Activated T-helper 9 cell treated with anti-CD3 and anti-CD28 coated beads, Interleukin-2, amount 50 U/mL, for 16 hours (primary cell): ENCODE data around the gene SH3RF2.
"Not testable (repeated sequence)": the region's sequence is repeated elsewhere in the genome, so short reads cannot be mapped to it uniquely, and the experiment has no call there.

Source experiments
- DNase-seq: peaks from one replicate; pipeline ENCODE4 v3.0.0-alpha.2; 2020; ENCODE audit warnings: low read depth

SH3RF2 gene

GRCh38 chr5:145951071-145951470 lies 14.7 kb downstream of the SH3RF2 start:
- no peak for DNase-seq

DNA sequence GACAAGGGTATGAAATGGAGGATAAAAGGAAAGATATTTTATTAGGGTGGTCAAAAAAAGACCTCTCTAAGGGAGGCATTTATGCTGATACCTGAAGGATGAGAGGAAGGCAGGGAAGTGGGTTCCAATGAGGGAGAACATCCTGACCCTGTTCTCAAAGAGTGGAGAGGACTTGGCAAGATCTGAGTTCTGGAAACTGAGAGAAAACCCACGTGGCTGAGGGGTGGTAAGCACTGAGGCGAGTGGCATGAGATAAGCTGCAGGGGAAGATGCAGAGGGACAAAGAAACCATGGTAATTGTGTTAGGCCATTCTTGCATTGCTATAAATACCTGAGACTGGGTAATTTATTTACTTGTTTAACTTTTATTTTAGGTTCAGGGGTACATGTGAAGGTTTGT lies 16.8 kb downstream of the SH3RF2 start:
- no peak for DNase-seq

DNA sequence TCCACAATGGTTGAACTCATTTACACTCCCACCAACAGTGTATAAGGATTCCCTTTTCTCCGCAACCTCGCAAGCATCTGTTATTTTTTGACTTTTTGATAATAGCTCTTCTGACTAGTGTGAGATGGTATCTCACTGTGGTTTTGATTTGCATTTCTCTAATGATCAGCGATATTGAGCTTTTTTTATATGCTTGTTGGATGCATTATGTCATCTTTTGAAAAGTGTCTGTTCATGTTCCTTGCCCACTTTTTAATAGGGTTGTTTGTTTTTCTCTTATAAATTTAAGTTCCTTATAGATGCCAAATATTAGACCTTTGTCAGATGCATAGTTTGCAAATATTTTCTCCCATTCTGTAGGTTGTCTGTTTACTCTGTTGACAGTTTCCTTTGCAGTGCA lies 17.8 kb downstream of the SH3RF2 start:
- DNase-seq: not testable (repeated sequence)

- no peak for DNase-seq
These were observed 21.0 kb downstream of the SH3RF2 start for GRCh38 chr5:145957388-145957787.

GRCh38 chr5:145958436-145958835 lies 22.1 kb downstream of the SH3RF2 start:
- DNase-seq: no peak

- DNase-seq: no peak
These were observed 23.8 kb downstream of the SH3RF2 start for GRCh38 chr5:145960166-145960565.

- no peak for DNase-seq
These were observed 24.6 kb downstream of the SH3RF2 start for GRCh38 chr5:145960848-145961600.

DNA sequence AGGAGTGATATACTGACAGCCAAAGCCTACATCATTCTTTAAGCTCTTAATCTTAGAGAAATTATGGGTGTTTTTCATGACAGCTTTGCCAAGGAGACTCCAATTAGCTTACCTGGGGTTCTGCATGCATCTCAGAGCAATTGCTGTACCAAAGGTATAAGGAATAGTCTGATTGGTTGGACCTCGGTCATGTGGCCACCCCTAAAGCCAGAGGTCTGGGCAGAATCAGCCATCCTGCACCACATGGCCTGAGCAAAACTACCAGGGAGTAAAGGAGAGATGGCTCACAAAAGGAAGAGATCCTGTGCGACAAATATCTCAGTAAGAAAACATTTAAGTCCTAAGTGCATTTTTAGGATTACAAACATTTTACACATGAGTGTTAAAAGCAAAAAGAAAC lies 25.6 kb downstream of the SH3RF2 start:
- DNase-seq: no peak

DNA sequence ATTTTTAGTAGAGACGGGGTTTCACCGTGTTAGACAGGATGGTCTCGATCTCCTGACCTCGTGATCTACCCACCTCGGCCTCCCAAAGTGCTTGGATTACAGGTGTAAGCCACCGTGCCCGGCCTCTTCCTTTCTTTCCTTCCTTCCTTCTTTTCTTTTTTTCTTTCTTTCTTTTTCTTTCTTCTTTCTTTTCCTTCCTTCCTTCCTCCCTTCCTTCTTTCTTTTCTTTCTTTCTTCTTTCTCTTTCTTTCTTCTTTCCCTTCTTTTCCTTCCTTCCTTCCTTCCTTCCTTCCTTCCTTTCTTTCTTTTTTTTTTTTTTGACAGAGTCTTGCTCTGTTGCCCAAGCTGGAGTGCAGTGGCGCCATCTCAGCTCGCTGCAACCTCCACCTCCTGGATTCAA lies 27.6 kb downstream of the SH3RF2 start:
- DNase-seq: not testable (repeated sequence)

DNA sequence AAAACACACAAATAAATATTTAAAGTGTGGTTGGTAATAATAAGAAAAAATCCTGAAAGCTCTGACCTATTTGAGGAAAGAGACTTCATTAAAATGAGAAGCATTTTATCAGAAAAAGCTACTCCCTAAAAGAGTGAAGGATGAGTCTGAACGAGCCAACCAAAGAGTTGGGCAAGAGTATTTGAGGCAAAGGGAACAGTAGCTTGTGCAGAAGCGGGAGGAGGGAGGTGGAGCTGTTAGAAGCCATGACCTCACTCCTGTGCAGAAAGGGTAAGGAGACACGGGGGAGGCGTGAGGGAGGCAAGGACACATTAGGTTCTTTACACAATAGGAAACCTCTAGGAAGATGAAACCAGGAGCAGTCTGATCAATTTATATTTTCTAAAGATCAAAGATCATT lies 29.4 kb downstream of the SH3RF2 start:
- no peak for DNase-seq

GRCh38 chr5:145967296-145967695 lies 30.9 kb downstream of the SH3RF2 start:
- DNase-seq: no peak

DNA sequence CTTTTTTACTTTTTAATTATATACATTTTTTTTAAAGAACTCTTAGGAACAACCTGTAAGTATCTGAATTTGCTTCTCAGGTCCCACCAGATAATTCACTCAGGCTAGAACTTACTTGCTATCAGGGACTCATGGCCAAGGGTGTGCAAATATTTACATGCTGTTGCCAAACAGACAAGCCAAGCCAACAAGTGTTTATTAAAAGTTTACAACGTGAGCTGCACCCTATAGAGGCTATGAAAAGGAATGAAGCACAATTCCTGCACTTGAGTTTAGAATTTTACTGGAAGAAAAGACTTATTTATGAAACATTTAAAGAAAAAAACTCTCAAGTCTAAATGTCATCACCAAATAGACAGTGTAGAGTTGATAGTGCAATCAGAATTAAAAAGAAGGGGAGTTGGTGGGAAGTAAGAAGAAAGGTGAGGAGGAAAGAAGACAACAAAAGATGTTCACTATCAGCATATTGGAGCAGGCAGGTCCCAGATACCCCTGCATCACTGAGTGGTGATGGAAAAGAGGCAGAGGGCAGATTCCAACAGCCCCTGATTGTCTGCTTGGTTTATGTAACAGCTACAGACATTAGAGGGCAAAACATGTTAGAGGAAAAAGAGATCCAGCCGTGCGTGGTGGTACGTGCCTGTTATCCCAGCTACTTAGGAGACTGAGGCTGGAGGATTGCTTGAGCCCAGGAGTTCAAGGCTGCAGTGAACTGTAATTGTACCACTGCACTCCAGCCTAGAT lies 32.8 kb downstream of the SH3RF2 start:
- DNase-seq: no peak

DNA sequence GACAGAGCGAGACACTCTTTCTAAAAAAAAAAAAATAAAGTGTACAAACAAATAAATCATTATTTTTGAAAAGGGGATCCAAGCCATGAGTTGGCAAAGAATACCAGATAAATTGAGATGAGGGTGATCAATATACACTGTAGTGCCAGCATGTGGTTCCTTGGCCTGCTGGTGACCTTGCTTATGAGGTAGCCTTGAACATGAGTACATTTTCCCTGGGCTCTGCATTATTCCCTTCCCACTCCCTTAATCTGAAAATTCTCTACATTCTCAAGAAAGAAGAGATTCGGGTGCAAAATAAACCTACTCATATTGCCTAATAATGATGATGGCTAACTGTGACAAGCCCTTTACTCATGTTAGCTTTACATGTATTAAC lies 33.3 kb downstream of the SH3RF2 start:
- DNase-seq: no peak

DNA sequence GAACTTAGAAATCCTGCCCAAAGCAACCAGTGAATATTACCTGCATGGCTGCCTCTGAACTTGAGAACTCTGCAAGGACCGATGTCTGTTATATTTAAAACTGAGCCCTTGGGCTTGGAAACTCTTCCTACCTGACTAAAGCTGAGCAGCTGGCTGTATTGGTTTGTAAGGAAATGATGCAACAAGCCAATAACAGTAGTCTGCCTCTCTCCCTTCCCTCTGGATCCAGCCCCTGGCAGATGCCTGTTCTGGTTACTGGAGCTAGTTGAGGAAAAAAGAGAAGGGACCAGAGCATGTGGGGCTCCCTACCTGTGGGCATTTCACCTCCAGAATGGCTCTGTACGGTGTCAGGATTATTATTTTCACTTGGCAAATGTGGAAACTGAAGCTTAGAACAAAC lies 34.7 kb downstream of the SH3RF2 start:
- no peak for DNase-seq

- DNase-seq: no peak
These were observed 35.3 kb downstream of the SH3RF2 start for GRCh38 chr5:145971701-145972100.

DNA sequence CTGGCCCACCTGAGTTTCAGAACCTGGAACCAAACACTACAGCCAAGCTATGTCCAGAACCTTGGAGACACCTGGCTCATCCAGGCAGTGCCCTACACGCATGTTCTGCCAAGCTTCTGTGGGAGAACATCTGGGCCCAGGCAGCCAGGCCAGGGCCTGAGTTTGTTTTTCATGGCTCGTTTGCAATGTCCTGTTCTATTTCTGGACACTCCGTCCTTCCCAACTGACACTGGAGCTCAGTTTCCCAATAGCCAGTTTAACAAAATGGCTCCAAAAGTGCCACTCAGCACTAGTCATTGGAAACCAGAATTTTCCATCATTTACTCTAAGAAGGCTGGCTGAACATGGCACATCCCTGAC lies 38.6 kb downstream of the SH3RF2 start:
- DNase-seq: no peak

GRCh38 chr5:145975361-145976066 lies 39.1 kb downstream of the SH3RF2 start:
- DNase-seq: no peak

- DNase-seq: no peak
These were observed 40.2 kb downstream of the SH3RF2 start for GRCh38 chr5:145976431-145977155.

DNA sequence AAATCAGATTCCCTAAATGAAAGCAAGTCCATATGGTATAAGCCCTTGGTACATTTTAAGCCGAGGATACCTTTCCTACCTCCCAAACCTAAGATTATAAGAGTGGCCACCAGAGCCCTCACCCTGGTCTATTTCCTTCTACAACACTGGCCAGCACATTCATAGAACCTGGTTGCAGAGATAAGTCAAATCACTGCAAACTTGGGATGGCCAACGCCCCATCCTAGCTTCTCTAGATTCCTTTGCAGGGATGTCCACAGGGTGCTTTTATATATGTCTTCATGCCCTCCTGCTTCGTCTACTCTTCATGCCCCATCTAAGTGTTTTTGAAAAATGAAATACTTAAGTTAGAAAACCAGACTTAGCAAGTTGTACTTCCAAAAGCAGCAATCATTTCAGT lies 41.8 kb downstream of the SH3RF2 start:
- DNase-seq: no peak

GRCh38 chr5:145978708-145979107 lies 42.3 kb downstream of the SH3RF2 start:
- DNase-seq: no peak

DNA sequence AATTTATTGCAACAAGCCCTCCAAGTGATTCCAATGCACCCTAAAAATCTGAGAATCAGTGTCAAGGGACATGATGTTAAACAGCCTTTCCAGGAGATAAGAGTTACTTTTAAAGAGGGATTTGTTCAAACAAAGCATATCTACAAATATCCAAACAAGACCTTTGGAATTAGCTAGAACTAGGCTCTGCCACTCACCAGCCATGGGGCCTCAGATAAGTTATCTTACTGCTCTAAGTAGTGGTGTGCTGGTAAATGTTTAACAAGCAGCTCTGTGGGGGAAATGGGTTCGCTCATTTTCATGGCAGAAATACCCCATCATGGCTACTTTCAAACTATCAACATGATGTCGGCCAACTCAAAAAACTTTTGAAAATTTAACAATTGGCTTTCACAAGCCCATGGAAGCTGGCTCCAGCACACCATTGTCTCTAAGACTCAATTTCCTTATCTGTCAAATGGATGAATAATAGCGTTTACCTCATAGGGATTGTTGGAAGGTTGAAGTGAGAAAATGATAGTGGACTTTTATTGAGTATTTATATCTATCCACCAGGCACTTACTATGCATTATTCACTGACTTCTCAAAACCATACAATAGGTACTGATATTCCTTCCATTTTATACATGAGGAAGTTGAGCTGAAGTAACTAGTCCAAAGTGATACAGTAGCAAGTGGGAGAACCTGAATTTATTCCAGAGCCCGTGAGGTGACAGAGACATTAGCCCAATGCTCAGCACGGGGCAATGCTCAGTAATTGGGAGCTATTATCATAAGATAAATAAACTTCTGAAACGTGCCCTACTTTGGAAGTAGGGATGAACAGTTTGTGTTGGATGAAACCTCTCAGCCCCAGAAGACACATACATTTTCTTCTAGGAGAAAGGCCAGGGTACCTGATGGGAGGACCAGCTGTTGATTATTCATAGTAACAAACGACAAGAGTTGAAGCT lies 43.2 kb downstream of the SH3RF2 start:
- DNase-seq: no peak
